ENCODE results near the gene TXNRD1.
A peak's percentile ranks its signal among the peaks of the same experiment; 100 is the strongest.
"Not testable (repeated sequence)": the region's sequence is repeated elsewhere in the genome, so short reads cannot be mapped to it uniquely, and the experiment has no call there.

The TXNRD1 gene

DNA sequence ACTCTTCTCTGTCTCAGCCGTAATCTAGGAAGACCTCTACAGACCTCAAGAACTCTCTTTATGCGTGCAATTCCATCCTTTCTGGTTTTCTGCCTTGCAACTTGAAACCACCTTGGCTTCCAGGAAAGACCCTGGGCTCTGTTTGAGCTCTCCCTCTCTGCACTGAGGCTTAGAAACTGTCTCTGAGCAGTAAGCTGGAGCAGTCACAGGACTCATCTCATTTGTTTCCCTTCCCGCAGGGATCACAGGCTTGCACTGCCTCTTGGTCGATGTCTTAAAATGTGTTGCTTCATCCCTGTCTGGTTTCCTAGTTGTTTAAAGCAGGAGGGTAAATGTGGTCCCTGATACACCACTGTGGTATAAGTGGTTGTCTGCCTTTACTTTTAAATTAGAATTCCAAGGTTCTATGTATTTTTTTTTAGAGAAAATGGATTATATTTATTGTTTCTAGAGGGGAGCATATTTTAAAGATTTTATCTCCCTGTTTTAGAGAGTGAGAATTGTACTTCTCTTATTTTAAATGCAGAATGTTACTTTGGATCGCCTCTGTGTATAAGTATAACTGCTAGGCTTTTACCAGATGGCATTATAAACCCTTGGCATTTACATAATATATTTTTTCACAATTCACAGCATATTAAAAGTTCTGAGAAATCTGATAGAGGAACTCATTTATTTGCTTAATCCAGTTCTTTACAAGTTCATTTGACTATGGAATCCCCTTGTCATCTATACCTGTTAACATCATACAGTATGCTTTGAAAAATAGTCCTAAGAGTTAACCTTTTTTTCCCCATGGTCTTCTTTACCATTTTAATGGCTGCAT is 114.3 kb downstream of the TXNRD1 start:
- DNase-seq, result no peak

GRCh38 chr12:104331376-104331775 is 115.8 kb downstream of the TXNRD1 start:
- no peak for DNase-seq

DNA sequence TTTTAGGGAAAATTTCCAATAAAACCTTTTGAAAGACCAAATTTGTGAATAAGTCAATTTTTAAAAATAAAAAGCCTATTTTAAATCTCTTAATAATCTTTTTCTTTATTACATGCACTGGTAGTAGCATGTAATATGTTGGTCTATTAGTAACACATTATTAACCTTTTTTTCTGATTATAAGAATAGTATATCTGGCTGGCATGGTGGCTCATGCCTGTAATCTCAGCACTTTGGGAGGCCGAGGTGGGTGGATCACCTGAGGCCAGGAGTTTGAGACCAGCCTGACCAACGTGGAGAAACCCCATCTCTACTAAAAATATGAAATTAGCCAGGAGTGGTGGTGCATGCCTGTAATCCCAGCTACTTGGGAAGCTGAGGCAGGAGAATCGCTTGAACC is 116.7 kb downstream of the TXNRD1 start:
- not testable (repeated sequence) for DNase-seq

DNA sequence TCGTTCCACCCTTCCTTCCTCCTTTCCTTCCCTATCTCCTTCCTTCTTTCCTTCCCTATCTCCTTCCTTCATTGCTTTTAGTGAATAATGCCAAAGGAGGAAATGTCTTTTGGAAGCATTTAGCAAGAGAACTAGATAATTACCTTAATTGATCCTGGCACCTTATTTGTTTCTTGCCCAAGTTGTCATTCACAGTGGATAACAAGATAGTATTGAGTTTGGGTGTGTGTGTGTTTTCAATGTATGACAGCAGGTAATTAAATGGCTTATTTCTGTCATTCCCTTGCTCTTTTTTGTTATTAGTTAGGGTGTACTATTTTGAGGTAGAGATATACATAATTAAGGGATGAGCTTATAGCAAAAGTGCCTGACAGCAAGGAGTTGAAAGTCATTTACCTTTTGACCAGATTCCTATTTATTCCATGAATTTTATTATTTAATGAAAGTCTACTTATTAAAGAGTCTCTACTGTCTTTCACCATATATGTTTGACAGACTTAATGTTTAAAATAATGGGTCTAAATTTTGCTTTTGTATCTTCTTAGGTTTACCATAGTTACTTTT is 118.2 kb downstream of the TXNRD1 start:
- no peak for DNase-seq

- DNase-seq, result peak; percentile 61
These were observed 119.0 kb downstream of the TXNRD1 start for GRCh38 chr12:104334581-104334980.

DNA sequence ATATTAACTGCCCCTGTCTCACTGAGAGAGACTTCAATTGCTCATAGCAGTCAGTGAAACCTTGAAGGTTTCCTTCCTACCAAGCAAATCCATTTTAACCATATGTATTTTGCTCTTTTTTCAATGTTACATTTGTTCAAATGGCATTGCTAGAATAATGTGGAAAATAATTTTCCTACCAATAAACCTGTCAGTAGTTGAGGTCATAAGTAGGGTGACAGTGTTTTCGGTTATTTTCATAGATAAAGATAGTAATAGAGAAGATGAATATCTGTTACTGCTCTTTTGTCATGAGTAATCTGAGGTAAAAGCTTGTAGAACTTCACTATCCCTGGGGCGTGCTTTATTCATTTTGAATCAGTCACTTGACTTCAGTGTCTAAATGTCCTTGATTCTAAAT is 120.5 kb downstream of the TXNRD1 start:
- DNase-seq, result no peak

GRCh38 chr12:104337030-104337558 is 121.5 kb downstream of the TXNRD1 start:
- DNase-seq, result no peak

DNA sequence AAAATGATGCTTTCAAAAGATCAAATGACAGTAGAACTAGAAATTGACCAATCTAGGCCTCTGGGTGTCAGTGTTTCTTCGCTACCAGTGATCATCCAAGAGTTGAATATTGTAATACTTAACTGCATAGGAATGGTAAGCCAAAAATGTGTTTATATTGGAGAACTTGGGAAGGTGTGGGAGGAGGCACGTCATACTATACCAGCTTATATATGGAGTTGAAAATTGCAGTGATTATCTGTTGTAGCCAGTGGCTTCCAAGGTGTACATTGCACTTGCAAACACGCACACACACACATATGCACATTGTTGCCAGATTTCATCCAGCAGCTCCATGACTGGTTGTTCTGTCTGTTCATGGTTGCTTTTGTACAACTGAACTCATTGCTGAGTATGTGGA is 124.1 kb downstream of the TXNRD1 start:
- DNase-seq, result no peak

GRCh38 chr12:104340177-104340576 is 124.6 kb downstream of the TXNRD1 start:
- DNase-seq, result no peak

GRCh38 chr12:104340925-104341611 is 125.5 kb downstream of the TXNRD1 start:
- DNase-seq, result no peak

GRCh38 chr12:104342147-104342546 is 126.6 kb downstream of the TXNRD1 start:
- DNase-seq, result no peak

GRCh38 chr12:104342635-104343249 is 127.2 kb downstream of the TXNRD1 start:
- DNase-seq, result no peak

DNA sequence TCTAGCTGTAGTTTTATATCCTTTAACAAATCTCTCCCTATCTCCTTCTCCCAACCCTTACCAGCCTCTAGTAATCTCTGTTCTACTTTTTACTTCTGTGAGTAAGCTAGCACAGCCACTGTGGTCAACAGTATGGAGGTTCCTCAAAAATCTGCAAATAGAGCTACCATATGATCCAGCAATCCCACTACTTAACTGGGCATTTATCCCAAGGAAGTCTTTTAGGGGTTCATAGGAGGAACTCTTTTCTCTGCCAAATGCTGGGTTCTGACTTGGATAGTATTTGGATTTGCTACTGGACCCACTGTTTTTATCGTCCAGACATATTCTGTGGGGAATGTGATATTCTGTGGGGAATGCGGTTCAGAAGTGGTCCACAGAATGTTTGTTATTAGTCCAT is 129.1 kb downstream of the TXNRD1 start:
- DNase-seq, result no peak

DNA sequence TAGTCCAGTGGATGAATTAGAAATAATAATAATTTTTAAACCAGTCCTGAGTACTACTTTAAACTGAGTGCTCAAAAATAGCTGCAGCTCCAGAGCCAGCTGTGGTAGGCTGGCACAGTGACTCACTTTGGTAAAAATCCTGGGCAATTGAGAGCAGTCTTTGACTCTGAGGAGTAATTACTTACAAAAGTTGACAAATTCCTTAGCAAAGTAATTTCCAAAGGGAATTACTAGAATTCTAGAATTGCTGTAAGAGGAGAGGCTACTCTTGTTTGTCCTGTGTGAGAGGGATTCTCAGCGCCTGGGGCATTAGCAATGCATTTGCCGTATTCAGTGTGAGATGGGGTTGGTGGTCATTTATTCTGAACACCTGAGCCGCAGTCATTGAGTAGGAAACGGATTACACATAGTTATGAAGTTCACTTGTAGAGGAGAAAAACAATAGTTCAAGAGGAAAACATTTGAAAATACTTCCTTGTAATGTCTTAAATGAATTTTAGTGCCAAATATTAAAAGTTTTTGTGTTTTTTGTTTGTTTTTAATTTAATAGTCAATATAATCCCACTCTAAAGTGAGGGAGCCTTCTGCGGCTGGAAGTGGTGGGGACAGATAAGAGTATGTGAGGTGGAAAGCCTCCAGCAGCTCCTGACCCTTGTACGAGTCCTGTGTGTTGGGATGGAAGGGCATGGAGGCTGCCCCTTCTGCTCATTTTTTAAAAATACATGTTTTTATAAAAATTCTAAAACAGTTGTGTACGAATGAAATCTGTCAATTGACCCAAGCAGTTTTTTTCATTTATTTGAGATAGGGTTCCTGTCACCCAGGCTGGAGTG is 129.9 kb downstream of the TXNRD1 start:
- DNase-seq, result no peak

DNA sequence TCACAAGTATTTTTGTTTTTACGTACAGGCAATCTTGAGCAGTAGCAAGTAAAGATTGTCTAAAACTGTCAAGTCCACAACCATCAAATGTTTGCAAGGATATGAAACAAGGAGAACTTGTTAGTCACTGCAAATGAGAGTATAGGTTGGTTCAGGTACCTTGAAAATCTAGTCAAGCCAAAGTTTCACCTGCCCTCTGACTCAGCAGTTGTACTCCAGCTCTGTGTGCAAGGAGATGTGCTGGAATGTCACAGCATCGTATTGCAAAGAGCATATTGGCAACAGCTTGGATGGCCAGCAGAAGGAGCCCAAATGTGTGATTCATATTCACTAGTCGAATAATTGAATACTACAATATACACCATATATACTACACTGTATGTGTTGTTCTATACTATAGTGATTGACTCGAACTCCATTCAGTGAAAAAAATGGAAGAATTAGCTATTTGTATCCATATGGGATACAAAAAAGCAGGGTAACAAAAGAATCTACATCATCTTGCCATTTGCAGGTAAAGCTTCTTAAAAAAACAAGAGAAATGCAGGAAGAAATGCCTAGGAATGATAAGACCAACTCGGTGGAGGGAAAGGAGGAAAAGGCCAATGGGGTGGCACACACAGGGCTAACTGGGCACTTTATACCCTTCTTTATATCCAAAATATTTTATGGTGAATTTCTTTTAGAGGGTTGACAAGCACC is 131.9 kb downstream of the TXNRD1 start:
- no peak for DNase-seq

DNA sequence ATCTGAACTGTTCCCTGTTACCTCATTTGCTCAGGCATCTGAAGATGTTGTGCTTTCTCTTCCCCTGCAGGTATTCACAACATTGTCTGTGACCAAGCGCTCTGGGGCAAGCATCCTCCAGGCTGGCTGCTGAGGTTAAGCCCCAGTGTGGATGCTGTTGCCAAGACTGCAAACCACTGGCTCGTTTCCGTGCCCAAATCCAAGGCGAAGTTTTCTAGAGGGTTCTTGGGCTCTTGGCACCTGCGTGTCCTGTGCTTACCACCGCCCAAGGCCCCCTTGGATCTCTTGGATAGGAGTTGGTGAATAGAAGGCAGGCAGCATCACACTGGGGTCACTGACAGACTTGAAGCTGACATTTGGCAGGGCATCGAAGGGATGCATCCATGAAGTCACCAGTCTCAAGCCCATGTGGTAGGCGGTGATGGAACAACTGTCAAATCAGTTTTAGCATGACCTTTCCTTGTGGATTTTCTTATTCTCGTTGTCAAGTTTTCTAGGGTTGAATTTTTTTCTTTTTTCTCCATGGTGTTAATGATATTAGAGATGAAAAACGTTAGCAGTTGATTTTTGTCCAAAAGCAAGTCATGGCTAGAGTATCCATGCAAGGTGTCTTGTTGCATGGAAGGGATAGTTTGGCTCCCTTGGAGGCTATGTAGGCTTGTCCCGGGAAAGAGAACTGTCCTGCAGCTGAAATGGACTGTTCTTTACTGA is 132.9 kb downstream of the TXNRD1 start:
- DNase-seq, result no peak

DNA sequence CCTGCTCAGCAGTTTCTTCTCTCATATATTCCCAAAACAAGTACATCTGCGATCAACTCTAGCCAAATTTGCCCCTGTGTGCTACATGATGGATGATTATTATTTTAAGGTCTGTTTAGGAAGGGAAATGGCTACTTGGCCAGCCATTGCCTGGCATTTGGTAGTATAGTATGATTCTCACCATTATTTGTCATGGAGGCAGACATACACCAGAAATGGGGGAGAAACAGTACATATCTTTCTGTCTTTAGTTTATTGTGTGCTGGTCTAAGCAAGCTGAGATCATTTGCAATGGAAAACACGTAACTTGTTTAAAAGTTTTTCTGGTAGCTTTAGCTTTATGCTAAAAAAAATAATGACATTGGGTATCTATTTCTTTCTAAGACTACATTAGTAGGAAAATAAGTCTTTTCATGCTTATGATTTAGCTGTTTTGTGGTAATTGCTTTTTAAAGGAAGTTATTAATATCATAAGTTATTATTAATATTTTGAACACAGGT is 133.5 kb downstream of the TXNRD1 start:
- no peak for DNase-seq

- DNase-seq, result no peak
These were observed 134.9 kb downstream of the TXNRD1 start for GRCh38 chr12:104350211-104351056.

DNA sequence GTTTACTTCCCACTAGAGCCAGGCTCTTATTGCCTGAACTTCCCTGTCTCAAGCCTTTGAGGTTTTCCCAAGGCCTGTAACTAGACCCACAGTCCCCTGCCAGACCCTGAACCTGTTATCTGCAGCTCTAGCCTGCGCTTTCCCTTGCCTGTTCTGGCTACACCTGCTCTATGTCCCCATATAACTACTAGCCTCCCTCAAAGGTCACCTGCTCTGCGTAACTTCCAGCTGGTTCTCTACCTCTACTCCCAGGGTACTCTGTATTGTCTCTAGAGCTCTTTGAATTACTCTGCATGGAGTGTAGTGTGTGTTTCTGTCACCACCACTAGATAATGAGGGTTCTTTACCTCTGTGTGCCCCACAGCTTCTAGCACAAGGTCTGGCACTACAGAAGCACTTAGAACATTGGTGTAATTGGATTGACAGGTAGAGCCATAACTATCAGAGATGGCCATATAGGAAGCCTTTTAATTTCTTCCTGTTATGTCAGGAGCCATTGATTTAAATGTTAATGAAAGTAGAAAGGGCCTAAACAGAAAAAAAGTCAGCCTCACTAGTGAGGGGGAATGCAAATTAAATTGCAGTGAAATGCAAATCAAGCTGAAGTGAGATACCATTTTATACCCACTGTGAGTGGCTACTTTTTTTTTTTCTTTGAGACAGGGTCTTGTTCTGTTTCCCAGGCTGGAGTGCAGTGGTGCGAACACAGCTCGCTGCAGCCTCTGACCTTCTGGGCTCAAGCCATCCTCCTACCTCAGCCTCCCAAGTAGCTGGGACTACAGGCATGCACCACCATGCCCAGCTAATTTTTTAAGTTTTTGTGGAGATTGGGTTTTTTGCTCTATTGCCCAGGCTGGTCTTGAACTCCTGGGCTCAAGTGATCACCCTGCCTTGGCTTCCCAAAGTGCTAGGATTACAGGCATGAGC is 135.7 kb downstream of the TXNRD1 start:
- no peak for DNase-seq
